GM15510 (cell line): ENCODE results near the gene SMARCC2.

Source experiments
- POLR2A ChIP-seq: IDR thresholded peaks from 3 replicates; pipeline ENCODE4 v1.6.1; 2011; ENCODE audit warnings: borderline replicate concordance; ENCODE audit not compliant: insufficient read length; ENCODE audit errors: extremely low read depth

Gene SMARCC2

DNA sequence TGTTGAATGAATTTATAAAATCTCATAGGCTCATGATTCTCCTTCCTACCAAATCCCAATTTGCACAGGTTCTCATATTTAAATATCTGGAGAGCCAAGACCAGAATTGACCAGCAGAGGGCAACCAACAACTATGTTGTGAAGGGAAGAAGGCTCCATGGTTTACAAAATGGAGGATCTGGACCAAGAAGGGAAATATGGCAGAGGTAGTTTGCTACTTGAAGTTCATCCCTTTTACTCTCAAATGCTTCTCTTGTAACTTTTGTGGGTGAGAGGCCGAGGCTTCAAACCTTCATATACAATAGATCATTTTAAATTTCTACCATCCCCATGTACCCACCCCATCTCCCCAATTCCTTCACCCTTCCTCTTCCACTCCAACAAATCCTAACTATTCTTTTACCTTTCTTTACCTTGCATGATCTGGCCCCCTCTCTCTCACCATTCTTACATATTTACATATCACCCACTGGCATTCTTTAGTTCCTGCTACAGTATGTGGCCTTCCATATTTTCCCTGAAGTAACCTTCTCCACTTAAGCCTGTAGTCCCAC, 3.8 kb upstream of the SMARCC2 start:
- TF ChIP-seq POLR2A: no peak

DNA sequence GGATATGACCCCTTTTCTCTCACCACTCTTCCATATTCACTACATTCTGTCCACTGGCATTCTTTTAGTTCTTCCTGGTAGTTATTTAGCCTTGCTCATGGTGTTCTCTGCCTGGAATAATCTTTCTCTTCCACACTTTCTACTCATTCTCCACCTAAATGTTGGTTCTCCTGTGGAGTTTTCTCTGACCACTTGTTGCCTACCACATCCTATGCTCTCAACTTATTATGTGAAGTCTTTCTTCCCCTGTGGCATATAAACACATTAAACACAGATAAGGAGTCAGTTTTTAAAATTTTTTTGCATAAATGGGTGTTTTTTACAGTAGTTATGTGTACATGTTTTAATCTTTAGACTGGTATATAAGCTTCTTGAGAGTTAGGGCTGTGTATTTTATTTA, 3.3 kb upstream of the SMARCC2 start:
- no peak for TF ChIP-seq POLR2A

DNA sequence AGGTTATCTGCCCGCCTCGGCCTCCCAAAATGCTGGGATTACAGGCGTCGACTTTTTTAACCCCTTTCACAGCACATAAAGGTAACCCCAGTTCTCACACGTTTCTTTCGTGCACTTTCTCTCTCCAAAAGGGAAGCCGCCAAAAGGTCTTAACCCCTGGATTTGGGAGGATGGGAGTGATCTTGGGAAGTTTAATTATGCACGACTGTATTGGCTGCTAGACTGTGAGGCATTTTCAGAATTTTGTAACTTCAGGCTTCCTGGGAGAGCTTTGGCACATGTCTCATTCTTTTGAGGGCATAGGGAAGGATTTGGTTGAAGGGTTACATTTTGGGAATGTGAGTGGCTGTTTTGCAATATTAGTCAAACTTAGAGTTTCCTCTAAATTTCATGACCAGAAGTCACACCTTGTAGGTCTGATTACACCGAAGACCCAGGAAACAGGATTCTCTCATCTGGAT, 1.4 kb upstream of the SMARCC2 start:
- no peak for TF ChIP-seq POLR2A

DNA sequence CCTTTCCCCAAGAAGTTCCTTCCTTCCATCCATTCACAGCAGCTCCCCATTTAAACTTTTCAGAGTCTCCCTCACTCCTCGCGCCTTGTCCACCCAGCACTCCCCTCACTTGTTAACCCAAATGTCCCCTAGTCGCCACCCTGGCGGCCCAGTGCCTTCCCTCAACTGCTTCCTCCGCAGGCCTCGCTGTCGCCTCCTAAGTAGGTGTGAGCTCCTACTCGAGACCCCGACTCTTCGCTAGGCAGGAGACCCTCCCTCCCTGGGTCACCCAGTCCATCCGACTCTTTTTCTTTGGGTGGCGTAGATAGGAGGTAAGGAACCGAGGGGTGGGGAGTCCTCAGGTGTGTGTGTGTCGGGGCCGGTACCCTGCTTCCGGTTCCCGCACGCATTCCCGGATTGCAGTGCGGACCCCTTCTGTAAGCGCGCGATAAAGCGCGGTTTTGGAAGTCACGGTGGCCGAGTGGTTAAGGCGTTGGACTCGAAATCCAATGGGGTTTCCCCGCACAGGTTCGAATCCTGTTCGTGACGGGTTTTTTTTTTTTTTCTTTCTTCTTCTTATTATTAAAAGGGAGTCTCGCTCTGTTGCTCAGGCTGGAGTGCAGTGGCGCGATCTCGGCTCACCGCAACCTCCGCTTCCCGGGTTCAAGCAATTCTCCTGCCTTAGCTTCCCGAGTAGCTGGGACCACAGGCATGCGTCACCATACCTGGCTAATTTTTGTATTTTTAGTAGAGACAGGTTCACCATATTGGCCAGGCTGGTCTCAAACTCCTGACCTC, 823 bp upstream of the SMARCC2 start:
- TF ChIP-seq POLR2A: no peak

DNA sequence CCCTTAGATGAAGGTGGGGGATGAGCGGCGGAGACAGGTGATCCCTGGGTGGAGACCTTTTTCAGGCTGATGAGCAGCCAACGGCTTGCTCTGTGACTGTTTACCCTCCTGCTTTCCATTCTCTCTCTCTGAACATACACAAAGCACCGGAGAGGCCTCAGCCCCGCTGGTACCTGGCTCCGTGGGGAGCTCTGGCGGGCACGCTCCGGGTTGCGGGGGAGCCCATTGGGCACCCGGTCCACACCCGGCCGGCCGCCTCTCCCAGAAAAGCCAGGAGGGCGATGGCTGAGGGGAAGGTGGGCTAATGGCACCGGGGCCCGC, 545 bp downstream of the SMARCC2 start:
- TF ChIP-seq POLR2A: no peak

DNA sequence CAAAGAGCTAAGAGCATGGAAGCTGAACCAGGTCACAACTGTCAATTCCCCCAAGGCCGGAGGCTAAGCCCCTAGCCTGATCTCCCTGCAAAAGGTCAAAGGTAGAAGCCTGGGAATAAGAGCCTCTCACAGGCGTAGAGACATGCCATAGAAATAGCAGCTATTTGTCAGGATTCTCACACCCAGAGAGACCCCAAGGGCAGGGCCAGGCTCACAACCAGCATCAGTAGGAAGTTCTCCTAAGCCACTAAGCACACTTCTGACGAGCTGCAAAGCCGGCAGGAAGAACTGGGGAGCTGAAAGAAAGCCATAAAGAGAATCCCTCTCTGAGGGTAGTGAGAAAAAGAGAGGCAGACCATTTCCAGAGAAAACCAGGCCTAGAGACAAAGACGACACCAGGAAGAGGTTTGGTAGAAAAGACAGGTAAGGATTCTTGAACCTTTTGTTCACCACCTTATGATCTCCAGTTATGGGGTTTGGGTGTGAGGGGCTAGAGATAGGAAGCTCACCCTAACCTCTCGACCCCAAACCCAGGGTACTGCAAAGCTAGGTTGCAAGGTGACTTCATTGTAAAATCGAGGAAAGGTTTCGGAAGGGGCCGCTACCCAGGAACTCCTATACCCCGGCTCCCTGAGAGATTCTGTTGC, 1.0 kb downstream of the SMARCC2 start:
- TF ChIP-seq POLR2A: no peak

DNA sequence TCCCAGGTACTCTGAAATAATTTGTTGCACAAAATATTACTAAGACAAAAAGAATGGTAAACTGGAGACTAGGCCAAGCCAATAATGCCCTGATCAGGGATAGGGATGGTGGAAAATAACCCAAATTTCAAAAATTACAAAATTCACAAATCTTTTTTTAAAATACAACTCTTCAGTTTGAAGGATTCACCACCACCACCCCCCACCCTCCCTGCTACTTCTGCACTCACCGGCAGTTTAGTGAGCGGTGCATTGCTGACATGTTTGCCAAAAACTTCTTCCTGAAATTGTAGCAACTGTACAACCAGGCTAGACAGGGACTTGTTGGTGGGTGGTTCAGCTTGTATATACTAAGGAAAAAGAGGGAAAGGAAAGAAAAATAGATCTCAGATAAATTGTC, 2.3 kb downstream of the SMARCC2 start:
- no peak for TF ChIP-seq POLR2A

DNA sequence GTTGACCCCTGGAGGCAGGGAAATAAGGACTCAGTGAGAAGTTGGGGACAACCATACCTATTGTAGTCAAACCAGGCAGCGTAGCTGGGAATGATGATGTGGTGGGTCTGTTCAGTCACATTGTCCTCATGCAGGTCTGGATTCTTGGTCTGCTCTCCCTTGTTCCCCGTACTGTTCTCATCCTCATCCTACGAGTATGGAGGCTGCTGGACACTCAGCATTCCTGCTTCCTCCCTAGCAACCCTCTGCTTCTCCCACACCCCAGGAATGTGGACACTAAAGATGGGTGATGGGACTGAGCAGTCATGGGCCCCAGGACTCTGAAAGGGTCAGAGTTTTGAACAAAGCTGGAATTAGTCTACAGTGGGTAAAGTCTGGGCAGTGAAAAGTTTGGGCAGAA, 10.9 kb downstream of the SMARCC2 start:
- TF ChIP-seq POLR2A: no peak

DNA sequence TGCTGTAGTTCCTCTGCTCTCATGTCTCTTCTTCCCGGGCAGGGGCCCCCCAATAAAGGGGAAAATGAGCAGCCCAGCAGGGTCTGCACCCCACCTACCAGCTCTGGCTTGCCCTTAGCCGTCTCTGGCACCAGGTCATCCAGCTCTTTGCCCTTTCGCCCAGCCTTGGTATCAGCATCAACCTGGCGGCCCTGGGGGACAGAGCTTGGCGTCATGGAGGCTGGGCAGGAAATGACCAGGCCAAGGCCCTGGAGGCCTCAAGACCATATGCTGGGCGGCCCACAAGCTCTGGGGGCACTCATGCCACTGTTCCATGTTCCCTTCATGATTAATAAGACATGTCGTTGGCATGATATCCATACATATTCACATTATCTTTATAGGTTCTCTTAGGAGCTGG, 16.4 kb downstream of the SMARCC2 start:
- TF ChIP-seq POLR2A: no peak

DNA sequence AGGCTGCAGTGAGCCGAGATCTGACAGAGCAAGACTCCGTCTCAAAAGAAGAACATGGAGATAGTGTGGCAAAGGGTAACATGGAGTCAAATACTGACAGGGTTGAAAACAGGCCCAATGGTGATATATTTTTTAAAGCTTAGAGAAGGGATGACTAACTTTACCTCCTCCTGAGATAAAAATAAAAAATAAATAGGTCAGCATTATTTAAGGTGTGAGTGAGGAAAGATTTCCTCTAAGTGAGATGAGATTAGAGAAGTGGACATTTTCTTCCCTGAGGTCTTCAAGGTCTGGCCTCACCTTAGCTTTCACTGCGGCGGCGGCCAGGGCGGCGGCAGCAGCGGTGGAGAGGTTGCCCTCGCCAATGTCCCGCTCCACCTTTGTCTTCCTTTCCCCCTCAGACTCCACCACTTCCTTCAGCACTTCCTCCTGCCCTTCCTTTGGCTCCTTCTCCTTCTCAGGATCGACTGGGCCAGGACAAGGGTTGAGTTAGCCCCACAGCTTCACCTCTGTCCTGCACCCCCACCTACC, 20.0 kb downstream of the SMARCC2 start:
- TF ChIP-seq POLR2A: no peak

DNA sequence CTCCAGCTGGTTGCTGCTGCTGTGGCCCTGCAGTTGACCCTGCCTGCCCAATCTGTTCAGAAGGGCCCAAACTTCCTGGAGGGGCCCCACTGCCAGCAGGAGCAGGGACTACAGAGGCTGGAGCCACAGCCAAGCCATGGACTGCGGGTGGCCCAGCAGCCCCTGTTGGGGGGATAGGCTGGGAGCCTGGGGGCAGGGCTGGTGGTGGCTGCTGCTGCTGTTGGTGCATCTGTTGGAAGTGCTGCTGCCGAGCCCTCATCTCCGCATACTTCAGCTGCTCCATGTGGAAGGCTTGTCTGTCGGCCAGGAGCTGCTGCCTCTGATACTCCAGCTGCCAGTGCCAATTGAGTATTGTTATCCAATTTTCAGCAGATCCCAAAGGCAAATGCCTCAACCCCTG, 23.9 kb downstream of the SMARCC2 start:
- TF ChIP-seq POLR2A: no peak

DNA sequence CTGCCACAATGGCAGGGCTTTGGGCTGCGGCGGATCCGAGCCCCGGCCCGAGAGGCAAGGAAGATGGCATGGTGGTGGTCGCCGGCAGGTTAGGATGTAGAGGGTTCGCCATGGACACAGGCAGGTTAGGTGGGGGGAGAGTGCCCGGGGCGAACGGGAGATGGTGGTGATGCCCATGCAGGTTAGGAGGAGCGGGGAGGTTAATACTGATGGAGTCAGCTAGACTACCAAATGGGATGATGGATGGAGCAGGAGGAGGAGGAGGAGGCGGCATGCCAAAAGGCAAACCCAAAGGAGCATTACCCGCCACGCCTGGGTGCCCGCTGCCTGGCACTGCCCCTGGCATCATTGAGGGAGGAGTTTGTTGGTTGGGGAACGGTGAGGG, 24.9 kb downstream of the SMARCC2 start:
- TF ChIP-seq POLR2A: no peak

DNA sequence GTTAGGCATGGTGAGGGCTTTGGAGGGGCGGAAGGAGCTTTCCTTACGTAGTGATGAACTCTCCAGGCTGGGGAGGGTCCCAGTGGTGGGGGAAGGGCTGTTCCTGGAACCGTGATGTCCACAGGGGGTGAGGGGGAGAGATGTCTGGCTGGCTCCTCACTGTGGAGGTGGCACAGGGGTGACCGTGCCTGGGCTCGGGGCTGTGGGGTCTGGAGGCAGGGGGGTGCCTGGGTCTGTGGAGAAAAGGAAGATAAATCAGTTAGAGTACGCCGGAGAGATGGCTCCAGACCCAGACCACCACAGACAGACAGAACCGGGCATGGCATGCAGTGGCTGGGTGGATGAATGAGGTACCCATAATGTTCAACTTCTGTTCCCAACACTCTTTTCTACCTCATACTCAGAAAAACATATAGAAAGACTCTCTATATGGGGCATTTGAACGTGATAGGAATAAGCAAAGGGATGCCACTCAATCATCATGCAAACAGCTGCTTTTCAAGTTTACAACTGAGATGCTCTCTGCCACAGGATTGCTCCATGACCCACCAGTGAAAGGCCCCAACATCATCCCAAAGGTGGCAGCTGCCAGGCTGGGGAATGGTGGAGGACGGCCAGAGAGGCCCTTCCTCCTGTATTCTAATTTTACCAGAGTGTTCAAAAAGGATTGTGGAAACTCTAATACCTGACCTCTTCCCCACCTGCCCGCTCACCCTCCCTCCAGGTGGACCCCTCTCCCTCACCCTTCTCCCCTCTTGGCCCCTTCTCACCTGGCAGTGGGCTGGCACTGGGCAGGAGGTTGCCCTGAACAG, 25.5 kb downstream of the SMARCC2 start:
- TF ChIP-seq POLR2A: no peak

DNA sequence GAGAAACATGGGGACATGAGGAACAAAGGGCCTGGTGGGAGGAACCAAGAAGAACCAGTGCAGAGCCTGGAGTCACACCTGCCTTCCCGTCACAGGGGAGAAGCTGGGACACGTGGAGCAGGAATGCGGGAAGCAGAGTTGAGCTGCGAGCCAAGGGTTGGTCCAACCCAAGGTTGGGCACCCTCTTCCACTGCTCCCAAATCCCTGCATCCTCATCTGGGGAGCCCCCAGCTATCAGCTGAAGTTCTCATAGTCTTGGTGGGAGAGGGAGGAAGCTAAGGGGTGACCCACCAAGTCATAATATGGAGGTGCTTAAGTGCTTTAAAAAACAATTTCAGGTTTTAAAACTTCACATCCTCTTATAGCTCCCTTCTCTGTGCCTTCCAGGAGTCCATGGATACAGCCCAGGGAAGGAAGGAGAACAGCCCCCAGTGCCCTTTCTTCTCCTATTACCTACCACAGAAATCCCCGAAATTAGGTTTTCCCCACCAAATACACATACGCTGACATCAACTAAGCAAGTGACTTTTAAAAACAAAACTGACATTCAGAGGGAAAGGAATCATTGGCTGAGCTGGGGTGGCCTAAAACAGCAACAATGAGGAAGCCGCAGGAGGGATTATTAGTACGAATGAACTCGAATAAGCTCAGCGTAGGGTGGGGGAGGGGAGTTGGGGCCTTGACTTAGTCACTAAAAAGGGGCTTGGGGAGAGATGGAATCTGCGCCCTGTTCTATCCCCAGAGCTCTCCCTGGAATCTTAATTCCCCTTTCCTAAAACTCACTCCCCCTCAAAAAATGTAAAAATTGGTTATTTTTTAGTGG, 26.6 kb downstream of the SMARCC2 start:
- no peak for TF ChIP-seq POLR2A
